ENCODE measurements around the gene CYB561D2.

DNA sequence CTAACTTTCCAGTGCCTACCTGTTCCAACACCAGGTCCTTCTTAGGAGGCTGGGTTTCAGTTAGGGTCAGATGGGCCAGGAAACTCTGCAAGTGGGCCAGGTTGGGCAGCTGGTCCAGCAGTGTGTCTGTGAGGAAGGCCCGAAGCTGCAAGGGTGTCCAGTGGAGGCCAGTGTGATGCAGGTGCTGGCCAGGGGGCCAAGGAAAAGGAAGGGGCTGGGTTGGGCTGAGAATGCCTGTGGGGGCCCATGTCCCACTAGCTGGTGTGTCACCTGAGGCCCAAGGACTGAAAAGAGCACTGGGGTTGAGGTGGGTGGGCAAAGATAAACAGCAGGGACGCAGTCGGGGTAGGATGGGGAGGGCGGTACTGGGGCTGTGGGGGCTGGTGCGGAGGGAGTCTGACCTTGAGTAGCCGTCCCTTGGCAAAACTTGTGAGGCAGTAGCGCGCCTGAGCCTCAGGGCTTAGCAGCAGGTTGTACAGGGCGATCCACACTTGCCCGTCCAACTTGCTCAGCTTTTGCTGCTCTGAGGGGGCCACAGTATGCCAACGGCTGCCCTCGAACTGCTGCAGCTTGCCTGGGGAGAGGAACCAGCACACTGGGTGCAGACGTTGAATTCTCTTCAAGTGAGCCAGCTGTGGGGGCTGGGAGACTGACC lies 8.5 kb upstream of the CYB561D2 start:
- TF ChIP-seq POLR2A (IDR thresholded peaks at IDR 0.05) = no peak
- TF ChIP-seq, protein P1, sequence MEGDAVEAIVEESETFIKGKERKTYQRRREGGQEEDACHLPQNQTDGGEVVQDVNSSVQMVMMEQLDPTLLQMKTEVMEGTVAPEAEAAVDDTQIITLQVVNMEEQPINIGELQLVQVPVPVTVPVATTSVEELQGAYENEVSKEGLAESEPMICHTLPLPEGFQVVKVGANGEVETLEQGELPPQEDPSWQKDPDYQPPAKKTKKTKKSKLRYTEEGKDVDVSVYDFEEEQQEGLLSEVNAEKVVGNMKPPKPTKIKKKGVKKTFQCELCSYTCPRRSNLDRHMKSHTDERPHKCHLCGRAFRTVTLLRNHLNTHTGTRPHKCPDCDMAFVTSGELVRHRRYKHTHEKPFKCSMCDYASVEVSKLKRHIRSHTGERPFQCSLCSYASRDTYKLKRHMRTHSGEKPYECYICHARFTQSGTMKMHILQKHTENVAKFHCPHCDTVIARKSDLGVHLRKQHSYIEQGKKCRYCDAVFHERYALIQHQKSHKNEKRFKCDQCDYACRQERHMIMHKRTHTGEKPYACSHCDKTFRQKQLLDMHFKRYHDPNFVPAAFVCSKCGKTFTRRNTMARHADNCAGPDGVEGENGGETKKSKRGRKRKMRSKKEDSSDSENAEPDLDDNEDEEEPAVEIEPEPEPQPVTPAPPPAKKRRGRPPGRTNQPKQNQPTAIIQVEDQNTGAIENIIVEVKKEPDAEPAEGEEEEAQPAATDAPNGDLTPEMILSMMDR (IDR thresholded peaks at IDR 0.05) = no peak
- TF ChIP-seq EP300 (IDR thresholded peaks at IDR 0.05) = no peak
- no peak for TF ChIP-seq POLR2AphosphoS5 (IDR thresholded peaks at IDR 0.05)
